Kidney (tissue), 14 donors: ENCODE measurements around the gene MAN1B1. TPM values are rescaled to one million over a fixed set of nuclear protein-coding genes. Genes with fewer than 3 reads are reported as not detected.

Source experiments
- DNase-seq, 5 donors: peaks; one replicate each; pipeline ENCODE4 v3.0.0-alpha.2; 2013 to 2020
- FAIRE-seq: peaks from 2 replicates; lab custom pipeline; 2012; peaks lifted over from hg19 to GRCh38; lab: Jason Lieb, UNC
- H3K27ac ChIP-seq, 2 donors: one replicate each; pipeline ENCODE4 v1.7.0; 2013; ENCODE audit warnings: low read depth in 2 of 2, low read length in 2 of 2, inconsistent platforms in 1 of 2
- H3K27me3 ChIP-seq: one replicate; pipeline ENCODE4 v1.7.1; 2013; ENCODE audit warnings: low read length, inconsistent platforms; ENCODE audit not compliant: control insufficient read depth, insufficient read depth
- H3K36me3 ChIP-seq, 3 donors: one replicate each; pipeline versions ENCODE4 v1.7.0 to v1.7.1; 2013; ENCODE audit warnings: low read length in 3 of 3, control low read depth in 1 of 3, inconsistent platforms in 1 of 3; ENCODE audit not compliant: insufficient read depth in 3 of 3, control insufficient read depth in 2 of 3
- H3K4me1 ChIP-seq, 3 donors: one replicate each; pipeline versions ENCODE4 v1.7.0 to v1.7.1; 2013; ENCODE audit warnings: low read length in 3 of 3, inconsistent platforms in 1 of 3, low read depth in 1 of 3; ENCODE audit not compliant: control insufficient read depth in 2 of 3, insufficient read depth in 2 of 3
- H3K4me3 ChIP-seq, 3 donors: one replicate each; pipeline versions ENCODE4 v1.7.0 to v1.8.1; 2013; ENCODE audit warnings: low read length in 3 of 3, control low read depth in 1 of 3, inconsistent platforms in 1 of 3
- H3K9ac ChIP-seq, 3 donors: one replicate each; pipeline versions ENCODE4 v1.7.0 to v1.7.1; 2013; ENCODE audit warnings: low read length in 3 of 3, control low read depth in 1 of 3, inconsistent platforms in 1 of 3
- H3K9me3 ChIP-seq, 3 donors: one replicate each; pipeline versions ENCODE4 v1.7.0 to v1.7.1; 2013; ENCODE audit warnings: low read length in 3 of 3, control low read depth in 1 of 3, inconsistent platforms in 1 of 3; ENCODE audit not compliant: control insufficient read depth in 2 of 3, insufficient read depth in 1 of 3
- CTCF ChIP-seq: IDR thresholded peaks from 3 replicates; pipeline ENCODE4 v1.5.1; 2012; ENCODE audit warnings: mild to moderate bottlenecking, moderate library complexity, borderline replicate concordance; ENCODE audit not compliant: insufficient read depth; ENCODE audit errors: extremely low read depth
- intact Hi-C: fragments of 100-400 bp; cut with DNase I; formaldehyde crosslinking; loops from one replicate; pipeline ENCODE4 v1.11.1; 2022
- polyA plus RNA-seq: library from polyadenylated mRNA; stranded (reverse); fragments of 350-450 nt; fragmentation: Illumina TruSeq; extraction: RNeasy Lipid Tissue Mini Kit (QIAGEN cat#74804); gene quantifications from one replicate; pipeline ENCODE4 v1.2.3, GENCODE V29; 2014; ENCODE audit warnings: low read depth, low replicate concordance; ENCODE audit not compliant: insufficient read depth
- total RNA-seq: library from RNA; stranded (reverse); fragmentation: NEBNext Ultra II Directional; extraction: Animal tissue kit (Norgen Biotek cat#: 25700); gene quantifications from one replicate; pipeline ENCODE4 v1.2.1, GENCODE V29; 2021
- donor health status: control.
- donor health status: control.
- donor health status: control.
- donor health status: control.
- donor health status: control.
- donor health status: DM: yes; HTN: yes; CAD: no.
- donor health status: Normal renal cell carcinoma (clear cell type).

The MAN1B1 gene
- total and polyA plus RNA-seq, 2 donors from 2014 or later: 57.3 to 63.2 TPM

GRCh38 chr9:137156567-137157375 is 70.0 kb downstream of the MAN1B1 start:
- Histone ChIP-seq H3K27me3 (peaks cover 24% of the 10 kb centered on the region), H3K4me3 (no peak overlapping the region), H3K4me1 (peaks cover 0 to 2% (median 0%) of the 10 kb centered on the region in 3 donors), H3K36me3 (no peaks in the 10 kb centered on the region), H3K9ac (no peak overlapping the region), H3K9me3 (peaks cover 0 to 6% (median 0%) of the 10 kb centered on the region in 3 donors), H3K27ac (no peak overlapping the region)
- no peak for TF ChIP-seq CTCF
- intact Hi-C loops: no loop called here
- FAIRE-seq: no peak
- no peak for DNase-seq

GRCh38 chr9:137157618-137158415 is 71.0 kb downstream of the MAN1B1 start:
- H3K36me3 ChIP-seq: no peaks in the 10 kb centered on the region
- H3K9ac ChIP-seq: no peak overlapping the region
- no peak overlapping the region for H3K27ac ChIP-seq
- no peak overlapping the region for H3K4me3 ChIP-seq
- TF ChIP-seq CTCF: no peak
- no peak for DNase-seq
- intact Hi-C loops: no loop called here
- H3K27me3 ChIP-seq: peaks cover 25% of the 10 kb centered on the region
- H3K9me3 ChIP-seq: peaks cover 0 to 6% (median 0%) of the 10 kb centered on the region in 3 donors
- peaks cover 0 to 4% (median 0%) of the 10 kb centered on the region in 3 donors for H3K4me1 ChIP-seq
- FAIRE-seq: no peak

- Histone ChIP-seq H3K4me1 (peaks cover 0 to 6% (median 0%) of the 10 kb centered on the region in 3 donors), H3K9me3 (no peaks in the 10 kb centered on the region), H3K9ac (no peak overlapping the region), H3K36me3 (no peaks in the 10 kb centered on the region), H3K27me3 (peaks cover 23% of the 10 kb centered on the region), H3K27ac (no peak overlapping the region), H3K4me3 (no peak overlapping the region)
- TF ChIP-seq CTCF: no peak
- intact Hi-C loops: no loop called here
- FAIRE-seq (no peak), DNase-seq (no peak)
Measured at GRCh38 chr9:137158625-137159024, 71.8 kb downstream of the MAN1B1 start.

Other genes with a start within 250 kb of the MAN1B1 start
Only the 30 nearest of the 36 such genes appear.
- 97.2 TPM for gene FBXW5, start 142.2 kb upstream of the MAN1B1 start, total RNA-seq
- 92.5 TPM for gene FBXW5, start 142.2 kb upstream of the MAN1B1 start, polyA plus RNA-seq
- 1.9 TPM for gene C8G, start 141.7 kb upstream of the MAN1B1 start, total RNA-seq
- 2.1 TPM for gene C8G, start 141.7 kb upstream of the MAN1B1 start, polyA plus RNA-seq
- 42.9 TPM for gene LCN12, start 134.7 kb upstream of the MAN1B1 start, total RNA-seq
- gene LCN12, start 134.7 kb upstream of the MAN1B1 start, polyA plus RNA-seq: 35.5 TPM
- 236 TPM for gene PTGDS, start 109.5 kb upstream of the MAN1B1 start, total RNA-seq
- gene PTGDS, start 109.5 kb upstream of the MAN1B1 start, polyA plus RNA-seq: 709 TPM
- 1.4 TPM for gene LCNL1, start 104.0 kb upstream of the MAN1B1 start, total RNA-seq
- 0.54 TPM for gene LCNL1, start 104.0 kb upstream of the MAN1B1 start, polyA plus RNA-seq
- gene PAXX, start 94.6 kb upstream of the MAN1B1 start, total RNA-seq: 54.2 TPM
- 80.9 TPM for gene PAXX, start 94.6 kb upstream of the MAN1B1 start, polyA plus RNA-seq
- 4.0 TPM for gene CLIC3, start 90.4 kb upstream of the MAN1B1 start, total RNA-seq
- gene CLIC3, start 90.4 kb upstream of the MAN1B1 start, polyA plus RNA-seq: 2.1 TPM
- 72.1 TPM for gene ABCA2, start 58.7 kb upstream of the MAN1B1 start, total RNA-seq
- gene ABCA2, start 58.7 kb upstream of the MAN1B1 start, polyA plus RNA-seq: 39.2 TPM
- 0.60 TPM for gene FUT7, start 54.9 kb upstream of the MAN1B1 start, total RNA-seq
- not detected for gene FUT7, start 54.9 kb upstream of the MAN1B1 start, polyA plus RNA-seq
- 189 TPM for gene NPDC1, start 40.8 kb upstream of the MAN1B1 start, total RNA-seq
- 80.2 TPM for gene NPDC1, start 40.8 kb upstream of the MAN1B1 start, polyA plus RNA-seq
- 9.3 TPM for gene ENTPD2, start 32.9 kb upstream of the MAN1B1 start, total RNA-seq
- gene ENTPD2, start 32.9 kb upstream of the MAN1B1 start, polyA plus RNA-seq: 5.5 TPM
- gene SAPCD2, start 16.4 kb upstream of the MAN1B1 start, total RNA-seq: 2.3 TPM
- 1.7 TPM for gene SAPCD2, start 16.4 kb upstream of the MAN1B1 start, polyA plus RNA-seq
- gene UAP1L1, start 9.5 kb upstream of the MAN1B1 start, total RNA-seq: 12.7 TPM
- gene UAP1L1, start 9.5 kb upstream of the MAN1B1 start, polyA plus RNA-seq: 14.4 TPM
- gene DPP7, start 27.7 kb downstream of the MAN1B1 start, total RNA-seq: 164 TPM
- gene DPP7, start 27.7 kb downstream of the MAN1B1 start, polyA plus RNA-seq: 205 TPM
- gene GRIN1, start 52.2 kb downstream of the MAN1B1 start, total RNA-seq: 0.47 TPM
- gene GRIN1, start 52.2 kb downstream of the MAN1B1 start, polyA plus RNA-seq: not detected
- 0.25 TPM for gene LRRC26, start 83.1 kb downstream of the MAN1B1 start, total RNA-seq
- gene LRRC26, start 83.1 kb downstream of the MAN1B1 start, polyA plus RNA-seq: not detected
- not detected for gene TMEM210, start 85.1 kb downstream of the MAN1B1 start, total RNA-seq
- not detected for gene TMEM210, start 85.1 kb downstream of the MAN1B1 start, polyA plus RNA-seq
- 57.2 TPM for gene ANAPC2, start 101.6 kb downstream of the MAN1B1 start, total RNA-seq
- 19.9 TPM for gene ANAPC2, start 101.6 kb downstream of the MAN1B1 start, polyA plus RNA-seq
- 52.5 TPM for gene SSNA1, start 101.7 kb downstream of the MAN1B1 start, total RNA-seq
- 131 TPM for gene SSNA1, start 101.7 kb downstream of the MAN1B1 start, polyA plus RNA-seq
- gene TPRN, start 113.8 kb downstream of the MAN1B1 start, total RNA-seq: 49.5 TPM
- gene TPRN, start 113.8 kb downstream of the MAN1B1 start, polyA plus RNA-seq: 47.2 TPM
- 36.3 TPM for gene TMEM203, start 118.7 kb downstream of the MAN1B1 start, total RNA-seq
- gene TMEM203, start 118.7 kb downstream of the MAN1B1 start, polyA plus RNA-seq: 53.5 TPM
- gene NDOR1, start 118.7 kb downstream of the MAN1B1 start, total RNA-seq: 17.8 TPM
- gene NDOR1, start 118.7 kb downstream of the MAN1B1 start, polyA plus RNA-seq: 5.9 TPM
- 7.0 TPM for gene RNF208, start 135.3 kb downstream of the MAN1B1 start, total RNA-seq
- gene RNF208, start 135.3 kb downstream of the MAN1B1 start, polyA plus RNA-seq: 22.8 TPM
- 0.94 TPM for gene CYSRT1, start 138.2 kb downstream of the MAN1B1 start, total RNA-seq
- 1.3 TPM for gene CYSRT1, start 138.2 kb downstream of the MAN1B1 start, polyA plus RNA-seq
- 0.85 TPM for gene RNF224, start 140.5 kb downstream of the MAN1B1 start, total RNA-seq
- gene RNF224, start 140.5 kb downstream of the MAN1B1 start, polyA plus RNA-seq: 0.80 TPM
- 0.13 TPM for gene SLC34A3, start 143.9 kb downstream of the MAN1B1 start, total RNA-seq
- gene SLC34A3, start 143.9 kb downstream of the MAN1B1 start, polyA plus RNA-seq: 36.0 TPM
- 258 TPM for gene TUBB4B, start 154.3 kb downstream of the MAN1B1 start, total RNA-seq
- 394 TPM for gene TUBB4B, start 154.3 kb downstream of the MAN1B1 start, polyA plus RNA-seq
- 0.38 TPM for gene STPG3, start 164.3 kb downstream of the MAN1B1 start, total RNA-seq
- not detected for gene STPG3, start 164.3 kb downstream of the MAN1B1 start, polyA plus RNA-seq
- 57.3 TPM for gene NELFB, start 168.3 kb downstream of the MAN1B1 start, total RNA-seq
- 43.8 TPM for gene NELFB, start 168.3 kb downstream of the MAN1B1 start, polyA plus RNA-seq
- gene TOR4A, start 190.7 kb downstream of the MAN1B1 start, total RNA-seq: 23.8 TPM
- gene TOR4A, start 190.7 kb downstream of the MAN1B1 start, polyA plus RNA-seq: 4.9 TPM